ENCODE data around the gene OGFOD2. TPM values are rescaled to one million over a fixed set of nuclear protein-coding genes. Genes with fewer than 3 reads are reported as not detected.

OGFOD2 gene
- total RNA-seq, 1 donor from 2014 or later = 22.8 TPM

- Mint-ChIP-seq H3K27me3 (no peaks in the 10 kb centered on the region), H3K4me3 (no peak overlapping the region), H3K36me3 (ENCODE audit: low read depth) (peaks cover 2% of the 10 kb centered on the region), H3K27ac (no peak overlapping the region), H3K4me1 (peaks cover 4% of the 10 kb centered on the region), H3K9me3 (no peaks in the 10 kb centered on the region)
- intact Hi-C loops (cut with micrococcal nuclease) = no loop called here
- POLR2A ChIA-PET = no interaction called here
- no peak for TF ChIP-seq CTCF (IDR thresholded peaks at IDR 0.05)
- DNase-seq (no peak), ATAC-seq (ENCODE audit: low read depth) (no peak)
- CTCF ChIA-PET = no interaction called here
Measured at GRCh38 chr12:122997343-122998250, 22.6 kb downstream of the OGFOD2 start.

GRCh38 chr12:122998316-122998715 is 23.3 kb downstream of the OGFOD2 start:
- Mint-ChIP-seq H3K4me1 (peaks cover 3% of the 10 kb centered on the region), H3K36me3 (ENCODE audit: low read depth) (peaks cover 2% of the 10 kb centered on the region), H3K4me3 (no peak overlapping the region), H3K27ac (no peak overlapping the region), H3K27me3 (no peaks in the 10 kb centered on the region), H3K9me3 (no peaks in the 10 kb centered on the region)
- DNase-seq = no peak
- ChIA-PET POLR2A (interaction anchor here (0.7 kb wide), 1 partner anchor 32 kb away, joined by 4 read pairs; no protein-coding TSS in a partner anchor), CTCF (no interaction called here)
- intact Hi-C loops (cut with micrococcal nuclease) = no loop called here
- no peak for ATAC-seq (ENCODE audit: low read depth)
- no peak for TF ChIP-seq CTCF (IDR thresholded peaks at IDR 0.05)

GRCh38 chr12:122999196-122999946 is 24.3 kb downstream of the OGFOD2 start:
- ChIA-PET POLR2A (no interaction called here), CTCF (no interaction called here)
- no peaks in the 10 kb centered on the region for H3K27me3 Mint-ChIP-seq
- no peak overlapping the region for H3K4me3 Mint-ChIP-seq
- intact Hi-C loops (cut with micrococcal nuclease) = no loop called here
- no peak overlapping the region for H3K27ac Mint-ChIP-seq
- DNase-seq (no peak), ATAC-seq (ENCODE audit: low read depth) (no peak)
- no peaks in the 10 kb centered on the region for H3K9me3 Mint-ChIP-seq
- TF ChIP-seq CTCF (IDR thresholded peaks at IDR 0.05) = no peak
- H3K4me1 Mint-ChIP-seq = no peaks in the 10 kb centered on the region
- peaks cover 3% of the 10 kb centered on the region for H3K36me3 Mint-ChIP-seq (ENCODE audit: low read depth)

GRCh38 chr12:122999986-123000420 is 25.0 kb downstream of the OGFOD2 start:
- Mint-ChIP-seq H3K4me3 (no peak overlapping the region), H3K4me1 (no peaks in the 10 kb centered on the region)
- POLR2A ChIA-PET = no interaction called here

More at GRCh38 chr12:122999986-123000420, 25.0 kb downstream of the OGFOD2 start:
- intact Hi-C loops (cut with micrococcal nuclease) = no loop called here
- H3K9me3 Mint-ChIP-seq = no peaks in the 10 kb centered on the region
- H3K27ac Mint-ChIP-seq = no peak overlapping the region
- H3K36me3 Mint-ChIP-seq (ENCODE audit: low read depth) = peaks cover 4% of the 10 kb centered on the region
- CTCF ChIA-PET = no interaction called here
- DNase-seq (no peak), ATAC-seq (ENCODE audit: low read depth) (no peak)
- no peak for TF ChIP-seq CTCF (IDR thresholded peaks at IDR 0.05)
- H3K27me3 Mint-ChIP-seq = no peaks in the 10 kb centered on the region

Data from activated B cell treated with CpG ODN at 0.5 μM for 24 hours (primary cell).